ENCODE data around the gene LRCOL1. TPM values are rescaled to one million over a fixed set of nuclear protein-coding genes. Genes with fewer than 3 reads are reported as not detected.

The LRCOL1 gene
- total and polyA plus RNA-seq, 2 of the 13 experiments (the other 11 are each of a cell fraction or from before 2014, with no cell fraction given): not detected

- no peak for TF ChIP-seq MAFF (IDR thresholded peaks at IDR 0.05; ENCODE audit: low read depth, low read length)
- 0 out of 2 replicates have a peak, but pooled peaks have one; percentile 41 for TF ChIP-seq ZSCAN29 (CRISPR knock-in tag; conservative IDR thresholded peaks at IDR 0.05)
- 0 out of 2 replicates have a peak, but pooled peaks have one; percentile 53 for TF ChIP-seq ZNF530 (CRISPR knock-in tag; IDR thresholded peaks at IDR 0.05; ENCODE audit: low read depth)
- TF ChIP-seq ATM (IDR thresholded peaks at IDR 0.05; ENCODE audit: borderline replicate concordance): no peak
- no peak for TF ChIP-seq KLF11 (CRISPR knock-in tag; IDR thresholded peaks at IDR 0.05)
- TF ChIP-seq ZBTB44 (CRISPR knock-in tag; IDR thresholded peaks at IDR 0.05): no peak
- TF ChIP-seq PHF20 (CRISPR knock-in tag; IDR thresholded peaks at IDR 0.05): no peak; the same call in none of the 2 replicates
- TF ChIP-seq ZNF777 (CRISPR knock-in tag; IDR thresholded peaks at IDR 0.05): no peak; the same call in 1 of the 2 replicates
- no peak for TF ChIP-seq ZBTB10 (CRISPR knock-in tag; IDR thresholded peaks at IDR 0.05; ENCODE audit: borderline replicate concordance)
- TF ChIP-seq ZNF629 (CRISPR knock-in tag; conservative IDR thresholded peaks at IDR 0.05): peak; percentile 43
- TF ChIP-seq MXD3 (CRISPR knock-in tag; IDR thresholded peaks at IDR 0.05): peak; percentile 50; the same call in 1 of the 2 replicates
- no peak for TF ChIP-seq ELK4 (CRISPR knock-in tag; IDR thresholded peaks at IDR 0.05; ENCODE audit: borderline replicate concordance)
- 0 out of 2 replicates have a peak, but pooled peaks have one; percentile 42 for TF ChIP-seq TEAD2 (CRISPR knock-in tag; IDR thresholded peaks at IDR 0.05)
- TF ChIP-seq EP300 (IDR thresholded peaks at IDR 0.05; ENCODE audit: low read depth in 2 of 2, low read length in 2 of 2): peak in 1 of 2 experiments; percentile 55; a peak in 2 of 4 replicates
- TF ChIP-seq EP300 (CRISPR knock-in tag; IDR thresholded peaks at IDR 0.05; ENCODE audit: borderline replicate concordance): 0 out of 2 replicates have a peak, but pooled peaks have one; percentile 25
- peak; percentile 36 for TF ChIP-seq NRL (CRISPR knock-in tag; IDR thresholded peaks at IDR 0.05; ENCODE audit: borderline replicate concordance)
- no peak for TF ChIP-seq TERF1 (CRISPR knock-in tag; IDR thresholded peaks at IDR 0.05)
- TF ChIP-seq CENPX (CRISPR knock-in tag; IDR thresholded peaks at IDR 0.05): no peak
- TF ChIP-seq CHCHD3 (CRISPR knock-in tag; IDR thresholded peaks at IDR 0.05): no peak
- 0 out of 2 replicates have a peak, but pooled peaks have one; percentile 55 for TF ChIP-seq SNAI1 (CRISPR knock-in tag; IDR thresholded peaks at IDR 0.05; ENCODE audit: borderline replicate concordance)
- no peak; the same call in none of the 2 replicates for TF ChIP-seq HIVEP1 (CRISPR knock-in tag; IDR thresholded peaks at IDR 0.05)
These were observed 1.9 kb downstream of the LRCOL1 start (continued) for GRCh38 chr12:132608231-132609171.

Data from HepG2 (cell line).